Muscle of leg (tissue), 11 donors: ENCODE data around the gene GPATCH1. TPM values are rescaled to one million over a fixed set of nuclear protein-coding genes. Genes with fewer than 3 reads are reported as not detected.
"Not testable (repeated sequence)": the region's sequence is repeated elsewhere in the genome, so short reads cannot be mapped to it uniquely, and the experiment has no call there.

ENCODE experiments used
- DNase-seq: peaks from one replicate; pipeline ENCODE4 v3.0.0; 2013
- H3K27ac ChIP-seq: one replicate; pipeline ENCODE4 v1.5.1; 2013; ENCODE audit warnings: mild to moderate bottlenecking, low read length, control low read depth
- H3K27me3 ChIP-seq: one replicate; pipeline ENCODE4 v1.6.1; 2013; ENCODE audit warnings: low read length; ENCODE audit not compliant: control insufficient read depth, insufficient read depth
- H3K36me3 ChIP-seq: one replicate; pipeline ENCODE4 v1.6.1; 2013; ENCODE audit warnings: low read length; ENCODE audit not compliant: control insufficient read depth, insufficient read depth
- H3K4me1 ChIP-seq: one replicate; pipeline ENCODE4 v1.6.1; 2013; ENCODE audit warnings: low read length; ENCODE audit not compliant: control insufficient read depth, insufficient read depth
- H3K4me3 ChIP-seq: one replicate; pipeline ENCODE4 v1.5.1; 2013; ENCODE audit warnings: low read length, control low read depth
- H3K9me3 ChIP-seq: replicated peaks from 2 replicates; pipeline ENCODE4 v1.6.1; 2013; ENCODE audit warnings: low read depth, low read length; ENCODE audit not compliant: control insufficient read depth
- WGBS: methylation state at CpG from one replicate; pipeline ENCODE4 v1.1.5; 2013; ENCODE audit warnings: missing lambda C conversion rate; ENCODE audit not compliant: insufficient coverage; 5-methylcytosine and 5-hydroxymethylcytosine counted together
- polyA plus RNA-seq, 8 donors: library from polyadenylated mRNA; unstranded; fragments of 120-200 nt; gene quantifications; one replicate each; pipeline versions ENCODE4 v1.2.1 to v1.2.3, GENCODE V29; 2013; ENCODE audit warnings: inconsistent platforms in 1 of 8, low replicate concordance in 1 of 8; ENCODE audit not compliant: insufficient read length in 8 of 8, insufficient read depth in 1 of 8
- total RNA-seq: library from RNA; stranded (reverse); fragments of 120-200 nt; gene quantifications from one replicate; pipeline ENCODE4 v1.2.4, GENCODE V29; 2013

GPATCH1 gene
- total and polyA plus RNA-seq, 9 donors, result 6.2 to 9.5 (median 7.6) TPM

GRCh38 chr19:33041828-33042160 is 39.2 kb upstream of the GPATCH1 start:
- H3K9me3 ChIP-seq, DNase-seq, H3K27ac ChIP-seq, H3K4me3 ChIP-seq, H3K27me3 ChIP-seq, H3K36me3 ChIP-seq, H3K4me1 ChIP-seq: not testable (repeated sequence)
- WGBS, result 83% methylated on average over 1 of the region's 3 CpGs

- no peaks in the 10 kb centered on the region for H3K36me3 ChIP-seq
- no CpG with 5 or more reads among the region's 8 CpGs for WGBS
- DNase-seq, result no peak
Measured at GRCh38 chr19:33047422-33047821, 33.6 kb upstream of the GPATCH1 start.

GRCh38 chr19:33048806-33049676 is 31.9 kb upstream of the GPATCH1 start:
- no peak overlapping the region for H3K27ac ChIP-seq
- DNase-seq, result no peak
- no peaks in the 10 kb centered on the region for H3K9me3 ChIP-seq
- no peak overlapping the region for H3K4me3 ChIP-seq
- no peaks in the 10 kb centered on the region for H3K4me1 ChIP-seq
- H3K36me3 ChIP-seq, result no peaks in the 10 kb centered on the region
- no peaks in the 10 kb centered on the region for H3K27me3 ChIP-seq
- 77% methylated on average over 5 of the region's 15 CpGs for WGBS

More at GRCh38 chr19:33047422-33047821, 33.6 kb upstream of the GPATCH1 start:
- no peaks in the 10 kb centered on the region for H3K4me1 ChIP-seq
- no peaks in the 10 kb centered on the region for H3K9me3 ChIP-seq
- no peaks in the 10 kb centered on the region for H3K27me3 ChIP-seq
- no peak overlapping the region for H3K27ac ChIP-seq
- H3K4me3 ChIP-seq, result no peak overlapping the region

- no peak overlapping the region for H3K4me3 ChIP-seq
- H3K27me3 ChIP-seq, result no peaks in the 10 kb centered on the region
- no peaks in the 10 kb centered on the region for H3K4me1 ChIP-seq
- no peak for DNase-seq
- H3K27ac ChIP-seq, result no peak overlapping the region
- H3K36me3 ChIP-seq, result no peaks in the 10 kb centered on the region
- 80% methylated on average over 1 of the region's 3 CpGs for WGBS
- no peaks in the 10 kb centered on the region for H3K9me3 ChIP-seq
Measured at GRCh38 chr19:33050110-33050509, 30.9 kb upstream of the GPATCH1 start.

GRCh38 chr19:33052352-33052972 is 28.5 kb upstream of the GPATCH1 start:
- H3K27ac ChIP-seq, result no peak overlapping the region

GRCh38 chr19:33054623-33055022 is 26.4 kb upstream of the GPATCH1 start:
- 67% methylated on average over 7 of the region's 8 CpGs for WGBS
- DNase-seq, result no peak
- H3K4me1 ChIP-seq, result no peaks in the 10 kb centered on the region

More at GRCh38 chr19:33052352-33052972, 28.5 kb upstream of the GPATCH1 start:
- Histone ChIP-seq H3K27me3 (no peaks in the 10 kb centered on the region), H3K9me3 (no peaks in the 10 kb centered on the region), H3K36me3 (no peaks in the 10 kb centered on the region), H3K4me1 (no peaks in the 10 kb centered on the region), H3K4me3 (no peak overlapping the region)
- WGBS, result 13% methylated on average over 4 of the region's 8 CpGs
- DNase-seq, result peak; percentile 60

GRCh38 chr19:33055718-33056117 is 25.3 kb upstream of the GPATCH1 start:
- DNase-seq, result no peak
- Histone ChIP-seq H3K36me3 (no peaks in the 10 kb centered on the region), H3K27me3 (peaks cover 1% of the 10 kb centered on the region), H3K9me3 (no peaks in the 10 kb centered on the region), H3K4me3 (no peak overlapping the region), H3K4me1 (no peaks in the 10 kb centered on the region), H3K27ac (no peak overlapping the region)
- no CpG with 5 or more reads among the region's 2 CpGs for WGBS

More at GRCh38 chr19:33054623-33055022, 26.4 kb upstream of the GPATCH1 start:
- Histone ChIP-seq H3K27ac (no peak overlapping the region), H3K4me3 (no peak overlapping the region), H3K36me3 (no peaks in the 10 kb centered on the region), H3K9me3 (no peaks in the 10 kb centered on the region), H3K27me3 (no peaks in the 10 kb centered on the region)

GRCh38 chr19:33060586-33060985 is 20.4 kb upstream of the GPATCH1 start:
- DNase-seq, result no peak
- Histone ChIP-seq H3K4me3 (no peak overlapping the region), H3K9me3 (no peaks in the 10 kb centered on the region), H3K36me3 (no peaks in the 10 kb centered on the region), H3K4me1 (peaks cover 8% of the 10 kb centered on the region), H3K27me3 (peaks cover 32% of the 10 kb centered on the region), H3K27ac (no peak overlapping the region)
- 79% methylated on average over 3 of the region's 5 CpGs for WGBS

- Histone ChIP-seq H3K9me3 (no peaks in the 10 kb centered on the region), H3K4me3 (no peak overlapping the region), H3K27me3 (peaks cover 40% of the 10 kb centered on the region), H3K27ac (no peak overlapping the region), H3K4me1 (peaks cover 8% of the 10 kb centered on the region), H3K36me3 (no peaks in the 10 kb centered on the region)
- no peak for DNase-seq
- WGBS, result 73% methylated on average over 5 of the region's 5 CpGs
Measured at GRCh38 chr19:33062902-33063301, 18.1 kb upstream of the GPATCH1 start.

- DNase-seq, result peak; percentile 36
- no peak overlapping the region for H3K27ac ChIP-seq
- 15% methylated on average over 4 of the region's 7 CpGs for WGBS
- H3K9me3 ChIP-seq, result no peaks in the 10 kb centered on the region
- peaks cover 8% of the 10 kb centered on the region for H3K4me1 ChIP-seq
- H3K4me3 ChIP-seq, result no peak overlapping the region
- no peaks in the 10 kb centered on the region for H3K36me3 ChIP-seq
- H3K27me3 ChIP-seq, result peaks cover 41% of the 10 kb centered on the region
Measured at GRCh38 chr19:33063356-33063752, 17.6 kb upstream of the GPATCH1 start.
